ENCODE measurements around the gene ATMIN. TPM values are rescaled to one million over a fixed set of nuclear protein-coding genes. Genes with fewer than 3 reads are reported as not detected.

The ATMIN gene
- total and polyA plus RNA-seq, 2 donors (not counting 1 experiment from before 2014, with no cell fraction given) = 43.8 to 52.8 TPM

DNA sequence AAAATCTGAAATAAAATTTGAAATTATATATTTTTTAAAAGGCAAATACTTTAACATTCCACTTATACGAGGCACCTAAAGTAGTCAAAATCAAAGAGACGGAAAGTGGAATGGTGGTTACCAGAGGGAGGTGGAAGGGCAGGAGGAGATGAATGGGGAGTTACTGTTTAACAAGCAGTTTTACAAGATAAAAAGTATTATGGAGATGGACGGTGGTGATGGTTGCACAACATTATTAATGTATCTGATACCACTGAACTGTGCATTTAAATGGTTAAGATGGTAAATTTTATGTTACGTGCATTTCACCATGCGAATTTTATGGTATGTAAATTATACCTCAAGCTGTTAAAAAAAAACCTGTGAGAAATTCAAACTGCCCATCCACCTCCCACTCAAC lies 34.3 kb upstream of the ATMIN start:
- Histone ChIP-seq H3K4me1 (ENCODE audit: control insufficient read depth, extremely low read depth, insufficient read depth, low read length) (peaks cover 2% of the 10 kb centered on the region), H2AFZ (ENCODE audit: low read length) (no peak overlapping the region), H3K27me3 (ENCODE audit: control insufficient read depth, insufficient read depth, low read length) (no peaks in the 10 kb centered on the region), H4K20me1 (ENCODE audit: control insufficient read depth, extremely low read depth, insufficient read depth, low read length) (no peaks in the 10 kb centered on the region), H3K79me2 (ENCODE audit: control insufficient read depth, insufficient read depth, low read length) (peaks cover 93% of the 10 kb centered on the region), H3K9me3 (ENCODE audit: control insufficient read depth, insufficient read depth, low read depth, low read length) (no peaks in the 10 kb centered on the region), H3K4me3 (replicated peaks in 1 of 4; ENCODE audit: control extremely low read depth in 1 of 4, insufficient read depth in 1 of 4, low read depth in 3 of 4, low read length in 4 of 4) (no peak overlapping the region), H3K9ac (ENCODE audit: insufficient read depth, low read length) (no peak overlapping the region), H3K36me3 (ENCODE audit: control insufficient read depth, insufficient read depth, low read length) (no peaks in the 10 kb centered on the region), H3K27ac (ENCODE audit: insufficient read depth, low read length) (no peak overlapping the region), H3K4me2 (ENCODE audit: extremely low read depth, insufficient read depth, low read length) (no peak overlapping the region)
- TF ChIP-seq, protein P1, sequence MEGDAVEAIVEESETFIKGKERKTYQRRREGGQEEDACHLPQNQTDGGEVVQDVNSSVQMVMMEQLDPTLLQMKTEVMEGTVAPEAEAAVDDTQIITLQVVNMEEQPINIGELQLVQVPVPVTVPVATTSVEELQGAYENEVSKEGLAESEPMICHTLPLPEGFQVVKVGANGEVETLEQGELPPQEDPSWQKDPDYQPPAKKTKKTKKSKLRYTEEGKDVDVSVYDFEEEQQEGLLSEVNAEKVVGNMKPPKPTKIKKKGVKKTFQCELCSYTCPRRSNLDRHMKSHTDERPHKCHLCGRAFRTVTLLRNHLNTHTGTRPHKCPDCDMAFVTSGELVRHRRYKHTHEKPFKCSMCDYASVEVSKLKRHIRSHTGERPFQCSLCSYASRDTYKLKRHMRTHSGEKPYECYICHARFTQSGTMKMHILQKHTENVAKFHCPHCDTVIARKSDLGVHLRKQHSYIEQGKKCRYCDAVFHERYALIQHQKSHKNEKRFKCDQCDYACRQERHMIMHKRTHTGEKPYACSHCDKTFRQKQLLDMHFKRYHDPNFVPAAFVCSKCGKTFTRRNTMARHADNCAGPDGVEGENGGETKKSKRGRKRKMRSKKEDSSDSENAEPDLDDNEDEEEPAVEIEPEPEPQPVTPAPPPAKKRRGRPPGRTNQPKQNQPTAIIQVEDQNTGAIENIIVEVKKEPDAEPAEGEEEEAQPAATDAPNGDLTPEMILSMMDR (conservative IDR thresholded peaks at IDR 0.05 in 1 of 2, IDR thresholded peaks at IDR 0.05 in 1 of 2; ENCODE audit: low read depth in 1 of 2, low read length in 2 of 2) = no peak
- TF ChIP-seq EZH2 (IDR thresholded peaks at IDR 0.05; ENCODE audit: low read length, missing control alignments) = no peak
- DNase-seq (ENCODE audit: low read depth in 2 of 2) = no peak

DNA sequence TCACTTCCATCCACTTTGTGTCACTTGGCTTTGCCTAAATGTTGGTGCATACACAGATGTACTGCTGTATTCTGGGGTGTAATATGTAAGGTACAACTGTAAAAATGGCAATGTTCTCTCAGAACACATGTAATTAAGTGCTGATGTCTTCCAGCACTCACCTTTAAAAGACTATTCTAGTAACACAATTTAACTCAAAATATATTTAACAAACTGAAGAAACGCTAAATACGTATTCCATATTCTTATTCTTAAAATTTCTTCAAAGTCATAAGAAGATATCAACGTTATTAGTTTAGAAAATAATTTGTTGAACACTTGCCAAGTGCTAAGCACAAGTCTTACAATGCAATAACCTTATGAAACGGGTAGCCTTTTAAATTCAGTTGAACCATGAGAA lies 32.6 kb upstream of the ATMIN start:
- Histone ChIP-seq H3K9me3 (ENCODE audit: control insufficient read depth, insufficient read depth, low read depth, low read length) (no peaks in the 10 kb centered on the region), H4K20me1 (ENCODE audit: control insufficient read depth, extremely low read depth, insufficient read depth, low read length) (no peaks in the 10 kb centered on the region), H3K27ac (ENCODE audit: insufficient read depth, low read length) (no peak overlapping the region), H2AFZ (ENCODE audit: low read length) (no peak overlapping the region), H3K27me3 (ENCODE audit: control insufficient read depth, insufficient read depth, low read length) (no peaks in the 10 kb centered on the region), H3K4me3 (replicated peaks in 1 of 4; ENCODE audit: control extremely low read depth in 1 of 4, insufficient read depth in 1 of 4, low read depth in 3 of 4, low read length in 4 of 4) (no peak overlapping the region), H3K4me1 (ENCODE audit: control insufficient read depth, extremely low read depth, insufficient read depth, low read length) (peaks cover 2% of the 10 kb centered on the region), H3K36me3 (ENCODE audit: control insufficient read depth, insufficient read depth, low read length) (no peaks in the 10 kb centered on the region), H3K9ac (ENCODE audit: insufficient read depth, low read length) (no peak overlapping the region), H3K4me2 (ENCODE audit: extremely low read depth, insufficient read depth, low read length) (no peak overlapping the region), H3K79me2 (ENCODE audit: control insufficient read depth, insufficient read depth, low read length) (peaks cover 86% of the 10 kb centered on the region)
- TF ChIP-seq EZH2 (IDR thresholded peaks at IDR 0.05; ENCODE audit: low read length, missing control alignments) = no peak
- TF ChIP-seq, protein P1 (conservative IDR thresholded peaks at IDR 0.05 in 1 of 2, IDR thresholded peaks at IDR 0.05 in 1 of 2; ENCODE audit: low read depth in 1 of 2, low read length in 2 of 2) = no peak
- DNase-seq (ENCODE audit: low read depth in 2 of 2) = no peak

DNA sequence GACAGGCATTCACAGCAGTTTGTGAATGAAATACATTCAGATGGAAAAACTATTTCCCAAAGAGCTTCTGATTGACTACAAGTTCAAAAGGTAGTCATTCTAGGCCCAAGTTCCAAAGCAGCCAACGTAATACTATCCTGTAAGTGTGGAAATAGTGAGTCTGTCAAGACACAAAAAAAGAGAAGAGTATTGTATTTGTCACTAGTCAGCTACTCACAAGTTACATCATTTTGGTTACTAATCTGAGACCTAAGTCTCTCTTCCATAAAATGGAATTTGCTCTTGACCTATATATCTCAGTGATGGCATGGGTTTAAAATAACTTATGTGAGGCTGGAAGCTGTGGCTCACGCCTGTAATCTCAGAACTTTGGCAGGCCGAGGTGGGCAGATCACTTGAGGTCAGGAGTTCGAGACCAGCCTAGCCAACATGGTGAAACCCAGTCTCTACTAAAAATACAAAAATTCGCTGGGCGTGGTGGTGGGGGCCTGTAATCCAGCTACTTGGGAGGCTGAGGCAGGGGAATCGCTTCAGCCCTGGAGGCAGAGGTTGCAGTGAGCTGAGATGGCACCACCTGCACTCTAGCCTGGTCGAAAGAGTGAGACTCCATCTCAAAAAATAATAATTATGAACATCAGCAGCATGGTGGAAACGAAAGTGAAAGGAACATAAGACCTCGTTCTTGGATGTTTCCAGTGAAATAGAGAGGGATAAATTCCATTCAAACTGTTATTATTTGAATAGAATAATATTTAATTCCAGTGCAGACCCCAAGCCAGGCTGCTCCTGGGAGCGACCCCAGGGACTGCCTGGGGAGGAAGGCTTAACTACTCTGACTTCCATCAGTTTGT lies 31.8 kb upstream of the ATMIN start:
- Histone ChIP-seq H3K27me3 (ENCODE audit: control insufficient read depth, insufficient read depth, low read length) (no peaks in the 10 kb centered on the region), H3K27ac (ENCODE audit: insufficient read depth, low read length) (peak overlapping the region; percentile 68), H3K4me1 (ENCODE audit: control insufficient read depth, extremely low read depth, insufficient read depth, low read length) (peaks cover 2% of the 10 kb centered on the region), H3K9ac (ENCODE audit: insufficient read depth, low read length) (peak overlapping the region; percentile 44), H2AFZ (ENCODE audit: low read length) (no peak overlapping the region), H3K4me3 (replicated peaks in 1 of 4; ENCODE audit: control extremely low read depth in 1 of 4, insufficient read depth in 1 of 4, low read depth in 3 of 4, low read length in 4 of 4) (peak overlapping the region; percentile 36 to 97 (median 42)), H4K20me1 (ENCODE audit: control insufficient read depth, extremely low read depth, insufficient read depth, low read length) (no peaks in the 10 kb centered on the region), H3K79me2 (ENCODE audit: control insufficient read depth, insufficient read depth, low read length) (peaks cover 86% of the 10 kb centered on the region), H3K36me3 (ENCODE audit: control insufficient read depth, insufficient read depth, low read length) (no peaks in the 10 kb centered on the region), H3K4me2 (ENCODE audit: extremely low read depth, insufficient read depth, low read length) (peak overlapping the region; percentile 96), H3K9me3 (ENCODE audit: control insufficient read depth, insufficient read depth, low read depth, low read length) (no peaks in the 10 kb centered on the region)
- DNase-seq (ENCODE audit: low read depth in 2 of 2) = peak; percentile 22 to 41
- TF ChIP-seq, protein P1 (conservative IDR thresholded peaks at IDR 0.05 in 1 of 2, IDR thresholded peaks at IDR 0.05 in 1 of 2; ENCODE audit: low read depth in 1 of 2, low read length in 2 of 2) = no peak
- no peak for TF ChIP-seq EZH2 (IDR thresholded peaks at IDR 0.05; ENCODE audit: low read length, missing control alignments)
